Vagina (tissue), 2 donors: Measurements from ENCODE around the gene KRTAP5-10. TPM values are rescaled to one million over a fixed set of nuclear protein-coding genes. Genes with fewer than 3 reads are reported as not detected.
"Not testable (repeated sequence)": the region's sequence is repeated elsewhere in the genome, so short reads cannot be mapped to it uniquely, and the experiment has no call there.

Experiments used
- DNase-seq, 2 donors: peaks; one replicate each; pipeline ENCODE4 v3.0.0-alpha.2; 2017; ENCODE audit errors: extremely low spot score in 2 of 2
- H3K27ac ChIP-seq: fragments of 200-600 bp; sonication (generic); one replicate; pipeline ENCODE4 v1.5.1; 2019
- H3K27me3 ChIP-seq: fragments of 200-600 bp; sonication (generic); one replicate; pipeline ENCODE4 v1.5.1; 2019
- H3K36me3 ChIP-seq, 2 donors: fragments of 200-600 bp; sonication (generic); one replicate each; pipeline ENCODE4 v1.5.1; 2017 to 2019
- H3K4me1 ChIP-seq: fragments of 200-600 bp; sonication (generic); one replicate; pipeline ENCODE4 v1.5.1; 2019
- H3K4me3 ChIP-seq, 2 donors: fragments of 200-600 bp; sonication (generic); 1 replicate in 1 of 2; 2 replicates in 1 of 2; pipeline ENCODE4 v1.5.1; 2016 to 2019
- H3K9me3 ChIP-seq: fragments of 200-600 bp; sonication (generic); one replicate; pipeline ENCODE4 v1.5.1; 2019
- CTCF ChIP-seq, 3 experiments: fragments of 450-650 bp in 2 of 3; fragments of 200-600 bp in 1 of 3; sonication (generic) in 1 of 3; IDR thresholded peaks; one replicate each; pipeline ENCODE4 v1.5.1; 2017 to 2019; ENCODE audit warnings: antibody characterized with exemption in 3 of 3, mild to moderate bottlenecking in 2 of 3, moderate library complexity in 2 of 3
- POLR2A ChIP-seq, 2 donors: fragments of 450-650 bp; IDR thresholded peaks; one replicate each; pipeline ENCODE4 v1.6.1; 2017; ENCODE audit warnings: antibody characterized with exemption in 2 of 2, mild to moderate bottlenecking in 2 of 2, moderate library complexity in 2 of 2
- POLR2AphosphoS5 ChIP-seq, 2 donors: sonication (generic); formaldehyde crosslinking; IDR thresholded peaks; one replicate each; pipeline ENCODE4 v1.9.0; 2017; ENCODE audit warnings: antibody characterized with exemption in 2 of 2, mild to moderate bottlenecking in 2 of 2, low read depth in 1 of 2; ENCODE audit not compliant: insufficient read depth in 1 of 2
- intact Hi-C: fragments of 100-400 bp; cut with DNase I; formaldehyde crosslinking; loops from one replicate; pipeline ENCODE4 v1.15.1; 2023
- total RNA-seq: library from RNA; depleted of rRNA; stranded (reverse); fragments of >200 nt; gene quantifications from one replicate; pipeline ENCODE4 v1.2.3, GENCODE V29; 2016

The KRTAP5-10 gene
- total RNA-seq, 1 donor from 2014 or later, result not detected

GRCh38 chr11:71525938-71526495 lies 39.3 kb upstream of the KRTAP5-10 start:
- H3K36me3 ChIP-seq, result no peaks in the 10 kb centered on the region
- no peaks in the 10 kb centered on the region for H3K9me3 ChIP-seq
- no peaks in the 10 kb centered on the region for H3K4me1 ChIP-seq
- H3K27me3 ChIP-seq, result no peaks in the 10 kb centered on the region
- H3K4me3 ChIP-seq, result no peak overlapping the region
- TF ChIP-seq CTCF (IDR thresholded peaks at IDR 0.05), result no peak
- TF ChIP-seq POLR2AphosphoS5 (IDR thresholded peaks at IDR 0.05; ENCODE audit: insufficient read depth in 1 of 2, low read depth in 1 of 2), result no peak
- TF ChIP-seq POLR2A (IDR thresholded peaks at IDR 0.05), result no peak
- DNase-seq, result no peak
- no peak overlapping the region for H3K27ac ChIP-seq
- intact Hi-C loops, result no loop called here

GRCh38 chr11:71526796-71527575 lies 38.4 kb upstream of the KRTAP5-10 start, which contains the start of gene KRTAP5-7:
Gene KRTAP5-7 (plus strand): TSS chr11:71527267. CDS start chr11:71527301, 34 bp downstream.
- H3K27ac ChIP-seq, intact Hi-C loops, H3K36me3 ChIP-seq, H3K4me1 ChIP-seq, H3K9me3 ChIP-seq, H3K4me3 ChIP-seq, H3K27me3 ChIP-seq, DNase-seq: not testable (repeated sequence)

GRCh38 chr11:71527576-71528210 lies 37.7 kb upstream of the KRTAP5-10 start:
- intact Hi-C loops, result no loop called here
- Histone ChIP-seq H3K27ac (no peak overlapping the region), H3K4me3 (no peak overlapping the region), H3K9me3 (no peaks in the 10 kb centered on the region), H3K4me1 (no peaks in the 10 kb centered on the region), H3K36me3 (no peaks in the 10 kb centered on the region), H3K27me3 (no peaks in the 10 kb centered on the region)
- DNase-seq, result no peak
- TF ChIP-seq POLR2A (IDR thresholded peaks at IDR 0.05), result no peak
- no peak for TF ChIP-seq POLR2AphosphoS5 (IDR thresholded peaks at IDR 0.05; ENCODE audit: insufficient read depth in 1 of 2, low read depth in 1 of 2)
- TF ChIP-seq CTCF (IDR thresholded peaks at IDR 0.05), result no peak

- Histone ChIP-seq H3K4me1 (no peaks in the 10 kb centered on the region), H3K36me3 (no peaks in the 10 kb centered on the region), H3K9me3 (no peaks in the 10 kb centered on the region), H3K27ac (no peak overlapping the region), H3K4me3 (no peak overlapping the region), H3K27me3 (no peaks in the 10 kb centered on the region)
- intact Hi-C loops, result no loop called here
- DNase-seq, result no peak
- TF ChIP-seq POLR2AphosphoS5 (IDR thresholded peaks at IDR 0.05; ENCODE audit: insufficient read depth in 1 of 2, low read depth in 1 of 2) (no peak), POLR2A (IDR thresholded peaks at IDR 0.05) (no peak), CTCF (IDR thresholded peaks at IDR 0.05) (no peak)
Measured at GRCh38 chr11:71530602-71531001, 34.8 kb upstream of the KRTAP5-10 start.

GRCh38 chr11:71532036-71532610 lies 33.2 kb upstream of the KRTAP5-10 start:
- DNase-seq, result no peak
- intact Hi-C loops, result no loop called here

GRCh38 chr11:71534711-71535608 lies 30.4 kb upstream of the KRTAP5-10 start:
- DNase-seq, H3K9me3 ChIP-seq, H3K36me3 ChIP-seq, H3K27me3 ChIP-seq, H3K27ac ChIP-seq, intact Hi-C loops, H3K4me3 ChIP-seq, H3K4me1 ChIP-seq: not testable (repeated sequence)

More at GRCh38 chr11:71532036-71532610, 33.2 kb upstream of the KRTAP5-10 start:
- Histone ChIP-seq H3K27me3 (no peaks in the 10 kb centered on the region), H3K4me1 (no peaks in the 10 kb centered on the region), H3K4me3 (no peak overlapping the region), H3K27ac (no peak overlapping the region), H3K9me3 (no peaks in the 10 kb centered on the region), H3K36me3 (no peaks in the 10 kb centered on the region)
- TF ChIP-seq POLR2A (IDR thresholded peaks at IDR 0.05), result no peak
- TF ChIP-seq POLR2AphosphoS5 (IDR thresholded peaks at IDR 0.05; ENCODE audit: insufficient read depth in 1 of 2, low read depth in 1 of 2), result no peak
- TF ChIP-seq CTCF (IDR thresholded peaks at IDR 0.05), result no peak
